ENCODE results near the gene ALAS1. TPM values are rescaled to one million over a fixed set of nuclear protein-coding genes. Genes with fewer than 3 reads are reported as not detected.
A peak's percentile ranks its signal among the peaks of the same experiment; 100 is the strongest.

ALAS1 gene
- total and polyA plus RNA-seq, 9 of the 15 experiments (the other 6 are each of a cell fraction or from before 2014, with no cell fraction given): 21.4 to 49.5 (median 34.4) TPM

GRCh38 chr3:52237657-52238172 lies 39.8 kb downstream of the ALAS1 start (continued):
- TF ChIP-seq ID3 (CRISPR knock-in tag; IDR thresholded peaks at IDR 0.05) (no peak), ID3 (tag; IDR thresholded peaks at IDR 0.05) (no peak), STAT5B (CRISPR knock-in tag; IDR thresholded peaks at IDR 0.05) (no peak), PYGO2 (tag; IDR thresholded peaks at IDR 0.05) (no peak), PML (IDR thresholded peaks at IDR 0.05; ENCODE audit: low read length) (no peak), NFIC (IDR thresholded peaks at IDR 0.05) (peak; percentile 56), RUNX1 (IDR thresholded peaks at IDR 0.05; ENCODE audit: low read depth) (no peak), HMG20B (CRISPR knock-in tag; IDR thresholded peaks at IDR 0.05) (no peak), DEAF1 (CRISPR knock-in tag; IDR thresholded peaks at IDR 0.05) (no peak), ZNF592 (IDR thresholded peaks at IDR 0.05) (peak; percentile 55; the same call in 1 of the 2 replicates), ZNF586 (CRISPR knock-in tag; conservative IDR thresholded peaks at IDR 0.05) (no peak), RBM14 (IDR thresholded peaks at IDR 0.05; ENCODE audit: borderline replicate concordance, insufficient read depth, low read depth, low read length) (no peak), POLR2A (conservative IDR thresholded peaks at IDR 0.05) (no peak), SMARCE1 (IDR thresholded peaks at IDR 0.05) (0 out of 2 replicates have a peak, but pooled peaks have one; percentile 39), NCOA2 (IDR thresholded peaks at IDR 0.05; ENCODE audit: partially characterized antibody in 2 of 2) (no peak), LEF1 (IDR thresholded peaks at IDR 0.05) (no peak), NFATC3 (IDR thresholded peaks at IDR 0.05) (no peak), TCF15 (CRISPR knock-in tag; IDR thresholded peaks at IDR 0.05) (no peak), DDX20 (tag; IDR thresholded peaks at IDR 0.05; ENCODE audit: low read depth) (no peak), MBD2 (IDR thresholded peaks at IDR 0.05; ENCODE audit: borderline replicate concordance, low read depth) (0 out of 2 replicates have a peak, but pooled peaks have one; percentile 26)

Data from K562 (cell line).